HG03066 (cell line): ENCODE measurements around the gene RAB8B.

Experiments used
- ATAC-seq: cut with Tn5 transposase; IDR thresholded peaks from one replicate; pipeline ENCODE4 v1.9.1; 2021; ENCODE audit warnings: low read depth; ENCODE audit not compliant: unreplicated experiment

The RAB8B gene

DNA sequence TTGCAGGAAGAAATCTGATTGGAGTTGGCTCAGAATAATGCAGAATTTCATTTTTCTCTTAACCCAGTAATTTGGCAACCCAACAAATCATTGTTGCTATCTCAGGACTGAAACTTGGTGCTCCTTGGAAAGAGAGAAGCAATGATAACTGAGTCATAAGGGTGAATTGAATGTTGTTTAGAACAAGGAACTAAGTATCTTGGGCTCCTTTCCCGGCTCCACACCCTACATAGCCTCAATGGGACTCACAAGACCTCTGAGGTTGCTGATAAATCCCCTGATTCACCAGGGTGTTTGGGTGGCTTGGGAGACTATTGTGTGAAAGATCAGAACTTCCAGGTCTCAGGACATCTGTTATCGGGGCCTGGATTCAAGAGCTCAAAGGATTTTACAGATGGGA, 7.8 kb upstream of the RAB8B start:
- no peak for ATAC-seq

DNA sequence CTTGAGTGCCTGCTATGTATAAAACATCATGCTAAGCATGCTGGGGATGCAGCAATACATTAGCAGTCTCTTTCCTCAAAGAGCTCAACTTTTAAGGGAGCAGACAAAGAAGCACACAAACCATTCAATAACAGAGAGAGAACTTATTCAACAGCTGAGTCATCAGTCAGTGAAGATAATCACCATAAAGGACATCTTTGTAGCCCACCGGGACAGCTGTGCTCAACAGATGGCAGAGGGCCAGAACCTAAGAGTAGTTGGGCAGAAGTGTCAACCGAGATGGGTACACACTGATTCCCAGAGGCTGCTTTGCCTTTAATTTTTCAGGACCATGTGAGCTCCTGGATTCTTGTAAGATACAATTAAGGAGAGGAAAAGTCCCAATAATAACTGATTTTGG, 4.2 kb upstream of the RAB8B start:
- no peak for ATAC-seq

DNA sequence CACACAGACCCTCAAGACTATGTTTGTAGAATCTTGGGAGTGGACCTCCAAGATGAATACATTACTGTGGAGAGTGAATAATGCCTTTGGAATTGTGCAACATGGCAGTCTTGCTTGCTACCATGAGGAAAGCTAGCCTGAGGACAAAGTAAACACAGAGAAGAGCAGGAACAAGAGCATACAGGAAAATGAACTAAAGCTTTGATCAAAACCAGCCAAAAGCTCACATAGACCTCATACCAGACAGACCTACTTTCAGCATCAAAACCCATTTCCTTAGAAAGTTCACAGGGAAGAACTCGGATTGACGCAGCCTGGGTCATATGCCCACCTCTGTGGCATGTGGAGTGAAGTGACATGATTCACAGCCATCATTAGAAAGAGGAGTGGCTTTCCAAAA, 3.3 kb upstream of the RAB8B start:
- no peak for ATAC-seq

DNA sequence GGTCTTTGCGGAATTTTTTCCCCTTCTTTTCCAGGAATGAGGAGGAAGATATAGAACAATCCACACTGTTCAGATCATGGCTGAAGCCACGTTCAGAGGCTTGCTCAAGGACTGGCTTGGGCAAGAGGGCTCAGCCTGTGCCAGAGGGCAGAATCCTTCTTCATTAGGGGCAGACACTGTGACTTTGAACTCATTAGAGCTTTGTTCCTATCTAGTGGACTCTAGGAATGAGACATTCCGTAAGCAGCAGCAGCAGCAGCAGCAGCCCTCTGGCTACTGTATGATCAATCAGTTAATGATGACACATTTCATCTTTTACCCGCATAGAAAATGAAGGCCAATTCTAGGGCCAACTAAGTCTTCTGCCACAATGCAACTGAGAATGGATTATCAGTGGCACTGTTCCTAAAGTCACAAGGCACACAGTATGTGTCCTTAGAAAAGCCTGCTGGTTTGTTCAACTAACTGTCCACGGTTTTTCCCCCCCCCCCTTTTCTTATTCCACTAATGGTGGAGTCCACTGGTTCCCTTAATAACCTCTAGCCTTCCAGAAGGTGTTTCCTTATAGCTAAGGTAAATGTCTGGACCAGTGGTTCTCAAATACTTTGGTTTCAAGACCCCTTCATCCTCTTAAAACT, 1.7 kb upstream of the RAB8B start:
- no peak for ATAC-seq

DNA sequence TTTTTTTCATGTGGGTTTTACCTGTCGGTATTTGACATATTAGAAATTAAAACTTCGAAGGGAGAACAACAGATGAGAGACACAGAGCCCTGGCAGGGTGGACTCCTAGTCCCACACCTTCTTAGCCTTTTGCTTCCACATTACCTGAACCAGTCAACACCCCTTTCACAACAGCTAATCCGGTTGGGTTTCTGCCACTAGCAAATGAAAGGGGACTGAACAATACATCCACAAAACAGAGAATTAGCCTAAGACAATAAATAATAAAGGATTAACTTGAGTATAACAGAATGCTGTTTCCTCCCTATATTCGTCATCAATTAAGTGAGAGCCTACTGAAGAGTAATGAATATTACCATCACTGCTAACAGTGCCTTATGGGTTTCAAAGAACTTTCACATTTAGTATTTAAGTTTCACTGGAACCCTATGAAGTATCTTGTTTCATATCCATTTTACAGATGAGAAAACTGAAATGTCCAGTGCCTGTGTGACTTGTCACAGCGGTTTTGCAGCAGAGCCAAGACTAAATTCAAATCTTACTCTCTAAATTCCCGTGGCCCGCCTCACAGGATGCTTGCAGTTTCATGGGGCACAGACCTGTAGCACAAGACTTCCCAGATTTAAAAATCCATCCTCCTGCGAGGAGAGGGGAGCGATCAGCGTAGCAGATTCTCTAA, 1.0 kb upstream of the RAB8B start:
- ATAC-seq = no peak

DNA sequence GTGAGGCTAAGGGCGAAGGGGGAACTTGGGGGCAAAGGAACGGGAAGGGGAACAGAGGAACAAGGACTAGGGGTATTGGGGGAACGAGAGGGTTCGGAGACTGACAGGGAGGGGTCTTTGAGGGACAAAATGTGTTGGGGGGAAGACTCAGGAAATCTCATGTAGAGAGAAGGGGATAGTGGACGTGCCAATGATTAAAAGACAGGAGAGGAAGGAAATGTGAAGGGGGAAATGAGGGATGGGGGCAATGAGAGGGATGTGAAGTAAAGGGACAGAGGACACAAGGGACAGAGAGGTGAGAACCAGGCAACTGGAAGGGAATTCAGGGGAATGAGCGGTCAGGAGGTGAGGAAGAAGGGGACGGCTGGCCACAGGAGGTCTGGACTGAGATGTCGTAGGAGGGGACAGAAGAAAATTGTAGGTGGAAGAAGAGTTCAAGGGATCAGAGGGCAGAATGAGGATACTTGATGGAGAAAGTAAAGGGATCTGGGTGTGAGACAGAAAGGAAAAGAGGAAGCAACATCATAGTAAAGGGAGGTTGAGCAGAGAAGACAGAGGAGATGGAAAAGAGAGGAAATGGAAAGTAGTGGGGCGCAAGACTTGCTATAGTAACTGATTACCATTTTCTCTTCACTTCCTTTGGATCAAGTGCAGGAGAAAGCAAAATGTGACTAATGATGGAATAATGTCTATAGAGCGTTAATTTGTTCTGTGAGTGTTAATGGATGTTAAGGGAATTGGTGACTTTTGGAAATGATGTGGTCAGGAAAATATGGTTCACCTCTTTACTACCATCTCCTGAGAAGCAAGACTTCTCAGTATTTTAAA, 749 bp downstream of the RAB8B start:
- ATAC-seq = no peak

DNA sequence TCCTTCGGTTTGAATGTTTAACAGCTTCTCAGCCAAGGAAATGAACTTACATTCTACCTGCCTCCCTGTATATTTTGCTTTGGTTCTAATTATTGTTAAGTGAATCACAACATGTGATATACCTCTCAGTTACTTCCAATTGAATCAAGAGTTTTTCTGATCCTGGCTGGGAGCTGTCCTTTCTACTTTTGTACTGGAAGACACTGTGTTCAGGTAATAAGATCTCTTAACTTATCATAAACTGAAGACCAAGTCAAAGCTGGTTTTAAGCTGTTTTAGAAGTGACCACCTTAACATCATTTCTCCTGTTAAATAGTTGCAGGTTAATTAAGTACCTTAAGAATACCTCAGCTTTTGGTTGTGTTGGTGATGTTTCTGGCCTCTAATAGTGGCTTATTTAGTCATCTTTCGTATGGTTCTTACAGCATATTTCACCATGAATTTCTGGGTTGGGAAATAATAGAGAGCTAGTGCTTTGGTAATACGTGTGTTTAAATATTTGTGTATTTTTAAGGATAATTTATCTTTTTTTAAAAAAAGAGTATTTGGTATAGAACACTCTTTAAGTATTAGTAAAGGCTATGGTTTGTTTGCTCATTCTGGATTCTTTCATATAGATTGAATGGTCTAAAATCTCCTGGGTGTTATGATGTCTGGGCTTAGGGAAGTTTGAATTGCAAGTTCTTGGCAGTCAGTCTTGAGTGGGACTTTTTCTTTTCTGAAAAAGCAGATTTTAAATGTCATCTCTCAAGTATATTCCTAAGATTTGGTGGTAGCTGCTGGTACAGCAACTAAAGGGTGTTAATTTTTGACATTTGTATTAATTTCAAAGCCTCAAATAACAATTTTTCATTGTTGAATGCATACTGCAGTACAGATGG, 1.6 kb downstream of the RAB8B start:
- no peak for ATAC-seq

DNA sequence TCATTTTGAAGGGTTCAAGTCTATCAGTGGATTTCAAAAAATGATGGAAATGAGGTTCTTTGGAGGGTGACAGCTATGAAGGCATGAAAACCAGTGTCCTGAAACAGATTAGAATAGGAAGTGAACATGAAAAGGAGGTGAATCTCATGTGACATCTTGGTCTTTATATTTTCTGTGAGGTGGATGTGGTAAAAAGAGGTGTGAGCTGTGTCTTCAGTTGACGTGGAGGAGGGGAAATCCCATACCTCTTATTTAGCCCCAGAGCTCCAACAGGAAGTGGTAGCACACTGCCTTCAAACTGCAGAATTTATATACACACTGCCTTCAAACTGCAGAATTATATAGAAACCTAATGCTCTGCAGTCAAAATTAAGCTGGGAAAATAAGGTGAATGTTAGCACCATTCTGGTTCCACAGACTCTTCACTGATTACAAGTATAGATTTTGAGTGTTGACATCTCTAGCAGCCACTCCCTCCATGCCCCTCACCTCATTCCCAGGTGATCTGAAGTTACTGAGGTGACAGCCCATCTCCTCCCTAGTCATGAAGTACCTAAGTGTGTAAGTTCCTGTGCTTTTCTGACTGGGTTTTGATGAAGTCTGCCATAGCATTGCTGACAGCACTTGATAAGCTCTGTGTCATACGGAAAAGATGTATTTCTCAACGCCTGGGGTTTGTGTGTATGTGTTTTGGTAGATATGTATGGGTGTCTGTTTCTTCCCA, 2.7 kb downstream of the RAB8B start:
- no peak for ATAC-seq

DNA sequence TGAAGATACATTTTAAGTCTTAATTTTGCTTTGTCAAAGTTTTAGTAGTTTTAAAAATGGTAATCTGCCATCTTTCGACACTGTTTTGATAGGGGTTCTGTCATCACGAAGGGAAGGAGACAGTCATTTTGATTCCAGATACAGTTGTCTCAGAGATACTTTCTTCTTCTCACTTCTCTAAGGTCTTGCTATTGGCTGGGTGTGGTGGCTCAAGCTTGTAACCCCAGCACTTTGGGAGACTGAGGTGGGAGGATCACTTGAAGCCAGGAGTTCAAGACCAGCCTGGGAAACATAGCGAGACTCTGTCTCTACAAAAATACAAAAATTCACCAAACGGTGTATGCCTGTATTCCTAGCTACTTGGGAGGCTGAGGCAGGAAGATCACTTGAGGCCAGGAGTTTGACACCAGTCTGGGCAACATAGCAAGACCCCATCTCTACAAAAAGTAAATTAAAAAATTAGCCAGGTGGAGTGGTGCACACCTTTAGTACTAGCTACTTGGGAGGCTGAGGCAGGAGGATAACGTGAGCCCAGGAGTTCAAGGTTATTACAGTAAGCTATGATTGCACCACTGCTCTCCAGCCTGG, 3.3 kb downstream of the RAB8B start:
- no peak for ATAC-seq

DNA sequence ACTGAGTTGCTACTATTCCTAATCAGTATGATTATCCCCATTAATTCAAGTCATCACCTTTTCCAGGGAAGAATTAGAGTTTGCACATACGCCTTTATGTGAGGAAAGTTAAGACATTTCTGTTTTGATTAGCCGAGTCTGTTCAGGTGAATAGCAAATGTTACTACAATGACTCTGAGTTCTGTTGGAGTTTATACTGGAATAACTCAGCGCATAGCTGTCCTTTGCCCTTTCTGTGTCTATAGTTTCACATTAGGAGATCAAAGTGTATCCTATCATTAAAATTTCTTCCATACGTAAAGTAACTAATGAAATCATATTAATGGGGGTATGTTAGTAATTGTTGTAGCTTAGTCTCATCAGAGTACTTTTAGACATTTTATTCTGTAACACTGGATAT, 4.9 kb downstream of the RAB8B start:
- no peak for ATAC-seq

DNA sequence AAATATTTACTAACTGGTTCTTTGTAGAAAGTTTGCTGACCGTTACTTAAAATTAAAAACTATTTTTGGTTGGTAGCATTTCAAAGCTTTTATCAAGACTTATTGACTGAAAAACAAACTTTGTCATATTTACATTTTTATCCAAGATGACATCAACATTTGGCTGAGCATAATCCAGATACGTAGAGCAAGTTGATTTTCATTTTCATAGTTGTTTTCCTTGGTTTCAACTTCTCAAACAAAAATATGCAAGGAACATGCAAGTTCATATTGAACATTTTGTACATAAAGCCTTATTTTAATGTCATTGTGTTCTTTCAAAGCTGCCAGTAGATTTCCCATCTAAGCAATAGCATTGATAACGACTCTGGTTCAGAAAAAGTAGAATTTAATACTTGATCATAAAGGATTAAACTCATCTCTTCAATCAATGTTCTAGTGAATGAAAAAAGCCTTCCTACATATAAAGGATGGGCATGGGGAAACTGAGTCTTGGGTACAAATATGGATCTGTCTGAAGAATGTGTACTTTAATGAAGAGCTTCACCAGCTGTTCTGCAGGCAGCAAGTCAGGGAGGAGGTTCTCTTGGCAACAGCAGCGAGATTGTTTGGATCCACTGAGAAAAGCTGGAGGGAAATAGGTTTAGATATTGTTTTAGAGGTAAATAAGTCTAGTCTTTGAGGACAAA, 5.6 kb downstream of the RAB8B start:
- no peak for ATAC-seq

DNA sequence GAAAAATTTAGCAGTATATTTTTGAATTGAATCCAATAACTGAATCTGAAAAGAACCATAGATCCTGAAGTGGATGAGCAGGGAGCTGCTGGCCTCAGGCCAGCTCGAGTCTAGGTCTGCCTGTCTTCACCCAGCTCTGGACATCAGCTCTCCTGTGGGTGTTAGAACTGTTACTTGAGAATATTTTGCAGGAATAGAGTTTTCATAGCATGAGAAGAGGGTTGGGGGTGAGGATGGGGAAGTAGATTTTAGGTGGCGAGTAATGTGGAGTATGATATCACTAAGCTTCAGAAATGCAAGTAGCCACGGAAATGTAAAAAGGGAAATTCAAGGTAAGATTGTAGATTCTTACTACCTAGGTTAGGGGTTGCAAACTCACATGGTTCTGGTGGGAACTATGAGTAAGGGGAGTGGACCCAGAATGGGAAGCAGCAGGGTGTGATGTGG, 6.2 kb downstream of the RAB8B start:
- ATAC-seq = no peak

DNA sequence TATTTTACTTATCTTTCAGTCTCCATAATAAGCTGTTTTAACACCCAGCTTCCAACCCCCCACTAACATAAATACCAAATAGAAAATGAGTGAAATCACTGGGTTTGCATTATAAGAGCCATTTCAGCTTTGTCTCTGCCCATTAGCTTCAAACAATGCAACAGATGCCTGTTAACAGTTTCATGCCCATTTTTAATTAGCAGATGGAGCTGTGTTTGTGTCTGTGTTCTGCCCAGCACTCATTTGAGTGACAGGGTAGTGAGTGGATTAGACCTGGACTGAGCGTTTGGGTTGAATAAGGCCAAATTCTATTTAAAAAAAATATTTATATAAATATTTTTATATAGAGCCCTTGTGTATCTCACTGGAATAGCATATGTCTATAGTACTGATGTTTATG, 7.4 kb downstream of the RAB8B start:
- ATAC-seq = no peak

DNA sequence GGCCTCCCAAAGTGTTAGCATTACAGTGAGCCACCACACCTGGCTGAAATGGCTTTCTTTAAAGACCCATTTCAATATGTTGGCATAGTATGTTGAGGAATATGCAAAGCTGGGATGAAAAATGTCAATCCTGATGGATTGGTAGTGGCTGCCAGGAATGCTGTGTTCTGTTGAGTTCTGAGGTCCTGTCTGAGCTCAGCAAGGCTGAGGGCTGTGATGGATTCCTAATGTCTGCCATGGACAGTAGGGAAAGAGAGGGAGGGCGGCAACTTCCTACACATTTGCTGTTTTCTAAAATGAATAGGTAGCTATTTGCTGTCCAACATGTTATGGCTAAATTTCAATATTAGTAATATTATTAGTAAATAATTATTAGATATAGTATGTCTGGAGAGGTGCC, 8.2 kb downstream of the RAB8B start:
- ATAC-seq = no peak

DNA sequence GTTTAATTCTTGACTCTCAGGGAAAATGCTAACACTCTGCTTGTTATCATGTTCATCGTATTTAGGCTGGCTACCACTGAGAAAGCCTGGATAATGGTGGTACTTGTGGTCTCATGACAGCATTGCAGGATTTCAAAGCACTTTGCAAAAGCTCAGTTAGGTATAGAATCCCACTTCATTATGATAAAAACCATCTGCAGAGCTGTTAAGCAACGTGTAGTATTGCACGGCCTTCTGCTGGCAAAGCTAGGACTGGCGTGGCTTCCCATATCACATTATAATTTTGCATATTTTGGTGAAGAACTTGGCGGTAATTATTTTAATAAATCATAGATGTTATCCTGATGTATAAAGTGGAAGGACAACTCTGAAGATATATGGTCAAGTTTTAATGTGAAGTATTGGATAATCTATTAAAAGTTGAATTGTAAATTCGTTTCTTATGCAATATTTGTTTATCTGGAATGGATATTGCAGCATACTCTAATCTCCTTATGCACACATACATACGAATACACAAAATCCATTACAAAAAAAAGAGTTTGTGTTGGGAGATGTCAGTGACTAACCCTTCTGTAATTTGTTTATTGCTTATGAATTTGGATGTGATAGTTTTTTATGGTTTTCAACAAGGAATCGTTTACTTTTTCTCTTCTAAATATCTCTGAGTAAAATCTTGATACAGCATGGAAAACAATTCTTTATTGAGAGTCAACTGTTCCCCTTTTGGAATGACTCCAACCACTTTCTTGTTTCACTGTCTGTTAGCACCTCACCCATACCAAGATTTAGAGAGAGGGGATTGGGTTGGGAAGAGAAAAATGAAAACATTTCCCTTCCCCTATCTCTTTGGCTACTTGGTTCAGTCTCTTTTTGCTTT, 9.2 kb downstream of the RAB8B start:
- ATAC-seq = no peak

DNA sequence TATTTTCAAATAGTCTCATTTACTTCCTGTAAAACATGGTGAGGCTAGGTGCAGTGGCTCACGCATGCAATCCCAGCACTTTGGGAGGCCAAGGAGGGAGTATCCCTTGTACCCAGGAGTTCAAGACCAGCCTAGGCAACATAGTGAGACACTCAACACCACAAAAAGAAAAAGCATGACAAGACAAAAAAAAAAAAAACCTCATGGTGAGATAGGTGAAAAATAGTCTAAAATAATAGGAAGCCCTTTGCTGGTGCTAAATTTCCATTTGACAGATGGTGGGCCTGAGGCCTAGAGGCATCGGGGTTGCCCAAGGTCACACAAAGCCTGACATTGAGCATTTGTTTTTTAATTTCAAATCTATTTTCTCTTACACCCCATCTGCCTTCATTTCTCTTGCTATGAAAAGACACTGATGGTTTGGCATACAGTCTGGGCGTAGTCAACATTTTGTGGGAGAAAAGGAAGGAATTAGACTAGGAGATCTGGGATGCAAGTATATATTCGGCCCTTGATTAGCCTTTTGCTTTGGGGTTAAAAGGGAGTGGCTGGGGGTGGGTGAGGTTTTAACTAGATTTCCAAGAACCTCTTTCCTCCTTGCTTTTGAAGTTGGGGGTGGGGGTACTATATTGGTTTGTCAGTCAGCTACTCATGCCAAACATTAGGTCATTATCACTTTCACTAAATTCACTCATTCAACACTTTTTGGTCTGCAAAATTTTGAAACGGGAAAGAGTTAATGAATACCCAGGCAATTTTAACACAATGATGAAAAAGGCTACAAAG, 11.3 kb downstream of the RAB8B start:
- no peak for ATAC-seq

DNA sequence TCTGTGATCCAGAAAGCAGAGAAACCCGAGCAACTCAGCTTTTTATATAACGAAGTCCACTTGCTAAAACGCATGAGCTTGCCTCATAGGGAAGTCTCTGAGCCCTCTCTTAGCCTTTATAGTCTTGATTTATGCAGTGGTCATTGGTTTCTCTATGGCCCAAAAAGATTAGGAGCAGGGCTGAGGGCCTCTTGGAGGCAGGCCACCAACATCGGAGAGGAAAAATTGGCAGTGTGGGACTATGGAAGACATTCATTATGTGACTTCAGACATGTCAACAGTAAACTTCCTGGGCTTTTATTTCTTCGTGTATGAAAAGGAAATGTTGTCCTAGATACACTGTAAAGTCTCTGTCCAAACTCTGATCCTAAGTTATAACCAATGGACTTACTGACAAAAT, 13.5 kb downstream of the RAB8B start:
- no peak for ATAC-seq
